DMS153 (cell line): ENCODE measurements around the gene ZSCAN2.
"Not testable (repeated sequence)": the region's sequence is repeated elsewhere in the genome, so short reads cannot be mapped to it uniquely, and the experiment has no call there.

Experiments
- DNase-seq: peaks from one replicate; lab custom pipeline; 2025; lab: John Stamatoyannopoulos, UW

The ZSCAN2 gene

DNA sequence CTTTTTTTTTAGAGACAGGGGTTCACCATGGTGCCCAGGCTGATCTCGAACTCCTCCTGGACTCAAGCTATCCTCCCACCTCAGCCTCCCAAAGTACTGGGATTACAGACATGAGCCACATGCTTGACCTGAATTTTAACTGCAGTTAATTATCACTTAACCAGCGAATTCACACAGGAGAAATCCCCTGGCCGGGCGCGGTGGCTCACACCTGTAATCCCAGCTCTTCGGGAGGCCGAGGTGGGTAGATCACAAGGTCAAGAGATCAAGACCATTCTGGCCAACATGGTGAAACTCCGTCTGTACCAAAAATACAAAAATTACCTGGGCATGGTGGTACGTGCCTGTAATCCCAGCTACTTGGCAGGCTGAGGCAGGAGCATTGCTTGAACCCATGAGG lies 41.1 kb downstream of the ZSCAN2 start:
- not testable (repeated sequence) for DNase-seq

DNA sequence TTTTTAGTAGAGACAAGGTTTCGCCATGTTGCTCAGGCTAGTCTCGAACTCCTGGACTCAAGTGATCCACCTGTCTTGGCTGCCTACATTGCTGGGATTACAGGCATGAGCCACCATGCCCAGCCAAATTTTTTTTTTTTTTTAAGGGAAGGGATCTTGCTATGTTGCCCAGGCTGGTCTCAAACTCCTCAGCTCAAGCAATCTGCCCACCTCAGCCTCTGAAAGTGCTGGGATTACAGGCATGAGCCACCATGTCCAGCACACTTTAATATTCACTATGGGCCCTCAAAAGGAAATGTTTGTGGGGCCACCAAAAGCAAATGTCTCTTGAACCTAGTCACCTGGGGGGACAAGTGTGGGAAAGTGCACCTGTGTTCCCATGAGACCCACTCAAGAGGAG lies 41.8 kb downstream of the ZSCAN2 start:
- not testable (repeated sequence) for DNase-seq

DNA sequence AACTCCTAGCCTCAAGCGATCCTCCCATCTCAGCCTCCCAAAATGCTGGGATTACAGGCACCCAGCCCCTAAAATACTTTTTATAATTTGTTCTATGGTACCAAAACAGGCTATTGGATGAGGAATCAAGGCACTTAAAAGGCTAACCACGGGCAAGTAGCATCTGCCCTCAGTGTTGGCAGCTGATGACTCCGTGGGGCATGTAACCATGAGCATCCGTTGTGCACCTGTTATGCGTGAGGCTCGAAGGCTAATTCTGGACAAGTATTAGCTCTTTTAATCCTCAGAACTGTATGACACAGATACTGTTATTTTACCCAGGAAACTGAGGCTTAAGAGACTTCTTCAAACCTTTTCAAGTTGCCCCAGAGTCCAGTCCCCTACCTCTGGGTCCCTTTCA lies 43.0 kb downstream of the ZSCAN2 start:
- no peak for DNase-seq

DNA sequence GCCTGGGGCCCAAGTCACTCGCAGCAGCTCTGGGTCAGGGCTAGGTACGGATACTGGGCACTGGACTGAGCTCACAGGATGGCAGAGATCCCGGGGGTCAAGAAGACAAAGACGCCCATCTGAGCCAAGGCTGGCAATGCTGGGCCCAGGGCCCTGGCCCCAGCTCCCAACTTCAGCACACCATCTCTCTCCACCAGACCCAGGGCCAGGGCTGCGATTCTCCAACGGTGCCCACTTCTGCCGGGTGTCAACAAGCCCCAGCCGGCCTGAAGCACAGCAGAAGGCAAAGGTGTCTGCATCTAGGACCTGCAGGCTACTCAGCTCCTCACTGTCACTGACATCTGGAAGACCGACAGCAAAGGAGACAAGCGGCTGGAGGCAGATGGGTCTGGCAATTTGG lies 44.7 kb downstream of the ZSCAN2 start:
- DNase-seq = no peak

DNA sequence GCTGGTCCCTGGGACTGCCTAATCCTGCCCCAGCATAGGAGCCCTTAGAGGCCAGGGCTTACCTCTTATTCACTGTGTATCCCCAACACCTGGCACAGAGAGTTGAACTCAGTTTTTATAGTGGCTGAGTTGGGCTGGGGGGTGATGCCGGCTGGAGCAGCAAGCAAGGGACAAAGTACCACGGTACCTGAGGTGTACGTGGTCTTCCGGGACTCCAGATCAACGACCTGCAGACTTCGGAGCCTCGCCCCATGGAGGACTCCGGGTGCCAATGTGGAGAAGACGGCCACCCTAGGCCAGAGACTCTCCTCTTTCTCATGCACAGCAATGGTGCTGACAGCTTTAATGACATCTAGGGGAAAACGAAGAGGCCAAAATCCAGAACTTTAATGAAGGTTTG lies 45.2 kb downstream of the ZSCAN2 start:
- DNase-seq = no peak

DNA sequence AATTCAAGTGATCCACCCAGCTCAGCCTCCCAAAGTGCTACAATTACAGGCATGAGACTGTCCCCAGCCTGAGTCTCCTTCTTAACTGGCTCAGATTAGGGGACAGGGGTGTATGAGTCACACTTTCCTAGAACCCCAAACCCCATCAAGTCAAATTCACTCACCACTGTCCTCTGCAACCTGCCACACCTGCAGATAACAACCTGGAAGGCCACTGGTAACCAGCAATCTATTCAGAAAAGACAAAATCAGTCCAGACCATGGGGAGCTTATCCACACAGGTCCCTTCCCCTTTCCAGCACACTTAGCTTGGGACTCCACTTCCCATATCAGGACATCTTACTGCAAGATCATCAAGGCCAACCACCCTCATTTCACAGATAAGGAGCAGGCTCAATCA lies 46.9 kb downstream of the ZSCAN2 start:
- no peak for DNase-seq

DNA sequence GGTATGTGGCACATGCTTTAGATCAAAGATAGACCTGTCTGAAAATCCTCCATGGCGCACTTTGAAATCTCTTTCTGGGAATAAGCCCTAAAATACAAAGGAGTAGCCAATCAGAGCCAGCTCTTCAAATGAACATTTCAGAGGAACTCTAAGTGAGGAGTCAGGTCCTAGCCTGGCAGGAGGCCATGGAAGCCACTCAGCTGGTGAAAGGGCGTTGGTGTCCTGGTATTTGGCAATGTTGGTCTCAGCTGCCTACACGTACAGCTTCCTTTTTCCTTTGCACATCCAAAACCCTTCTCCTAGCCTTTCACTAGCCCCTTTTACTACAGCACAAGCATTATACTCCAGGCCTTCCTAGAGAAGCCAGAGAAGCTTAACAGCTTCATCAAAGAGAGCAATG lies 47.7 kb downstream of the ZSCAN2 start:
- no peak for DNase-seq

DNA sequence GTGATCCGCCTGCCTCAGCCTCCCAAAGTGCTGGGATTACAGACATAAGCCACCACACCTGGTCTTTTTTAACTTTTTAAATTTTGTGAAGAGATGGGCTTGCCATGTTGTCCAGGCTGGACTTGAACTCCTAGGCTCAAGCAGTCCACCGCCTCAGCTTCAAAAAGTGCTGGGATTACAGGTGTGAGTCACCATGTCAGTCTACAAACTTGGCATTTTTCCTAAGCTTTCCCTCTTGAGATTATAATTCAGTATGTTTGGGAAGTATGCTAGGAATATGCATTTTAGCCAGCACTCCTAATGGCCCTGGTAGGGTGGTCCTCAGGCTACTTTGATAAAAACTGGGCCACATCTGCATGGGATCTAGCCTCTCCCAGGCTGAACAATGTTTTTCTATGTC lies 48.9 kb downstream of the ZSCAN2 start:
- DNase-seq = no peak

DNA sequence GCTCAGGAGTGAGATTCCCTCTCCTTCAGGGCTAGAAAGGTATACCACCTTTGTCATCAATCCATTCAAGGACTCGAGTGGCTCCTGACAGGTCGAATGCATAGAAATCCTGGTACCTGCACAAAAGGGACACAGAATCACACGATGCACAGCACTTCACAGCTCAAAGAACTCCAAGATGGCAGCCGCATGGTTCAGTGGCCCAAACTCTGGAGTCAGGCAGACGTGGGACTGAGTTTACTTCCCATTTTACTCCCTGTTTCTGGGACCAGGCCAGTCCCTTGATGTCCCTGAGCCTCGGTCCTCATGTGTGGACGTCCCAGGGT lies 52.7 kb downstream of the ZSCAN2 start:
- DNase-seq = no peak

DNA sequence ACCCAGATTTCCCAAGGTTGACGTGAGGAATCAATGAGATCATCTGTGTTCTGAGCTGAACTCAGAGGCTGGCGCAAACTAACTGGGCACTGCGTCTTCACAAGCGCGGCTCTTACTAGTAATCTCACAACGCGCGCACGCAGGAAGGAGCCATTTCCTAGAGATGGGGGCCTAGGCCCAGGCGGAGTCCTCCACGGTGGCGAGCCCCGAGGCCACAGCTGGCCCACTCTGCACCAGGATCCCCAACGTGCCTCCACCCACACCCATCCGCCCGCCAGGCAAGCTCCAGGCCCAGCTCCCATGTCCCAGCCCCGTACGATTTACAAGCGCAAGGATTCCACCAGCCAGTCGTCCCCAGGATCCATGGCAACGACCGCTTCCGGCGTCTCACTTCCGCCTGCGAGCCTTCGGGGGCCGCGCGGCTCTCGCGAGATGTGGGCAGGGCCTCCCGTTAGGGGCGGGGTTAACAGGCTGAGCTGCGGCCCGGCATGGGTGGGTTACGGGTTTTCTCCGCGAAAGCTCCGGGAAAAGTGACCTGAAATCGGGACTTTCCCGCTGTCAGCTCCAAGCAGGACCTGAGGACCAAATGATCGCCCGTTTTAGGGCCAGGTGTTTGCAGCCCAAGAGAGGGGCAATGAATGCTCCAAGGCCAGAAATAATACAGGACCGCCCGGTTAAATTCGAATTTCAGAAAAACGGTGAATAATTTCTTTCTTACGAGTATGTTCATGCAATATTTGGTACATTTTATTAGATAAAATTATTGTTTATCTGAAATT lies 53.3 kb downstream of the ZSCAN2 start, which contains the start of gene WDR73:
WDR73 (minus strand) TSS at position 374 of the 779 bp plus-strand sequence; CDS start at position 365, 9 bp downstream.
- peak; percentile 67 for DNase-seq

DNA sequence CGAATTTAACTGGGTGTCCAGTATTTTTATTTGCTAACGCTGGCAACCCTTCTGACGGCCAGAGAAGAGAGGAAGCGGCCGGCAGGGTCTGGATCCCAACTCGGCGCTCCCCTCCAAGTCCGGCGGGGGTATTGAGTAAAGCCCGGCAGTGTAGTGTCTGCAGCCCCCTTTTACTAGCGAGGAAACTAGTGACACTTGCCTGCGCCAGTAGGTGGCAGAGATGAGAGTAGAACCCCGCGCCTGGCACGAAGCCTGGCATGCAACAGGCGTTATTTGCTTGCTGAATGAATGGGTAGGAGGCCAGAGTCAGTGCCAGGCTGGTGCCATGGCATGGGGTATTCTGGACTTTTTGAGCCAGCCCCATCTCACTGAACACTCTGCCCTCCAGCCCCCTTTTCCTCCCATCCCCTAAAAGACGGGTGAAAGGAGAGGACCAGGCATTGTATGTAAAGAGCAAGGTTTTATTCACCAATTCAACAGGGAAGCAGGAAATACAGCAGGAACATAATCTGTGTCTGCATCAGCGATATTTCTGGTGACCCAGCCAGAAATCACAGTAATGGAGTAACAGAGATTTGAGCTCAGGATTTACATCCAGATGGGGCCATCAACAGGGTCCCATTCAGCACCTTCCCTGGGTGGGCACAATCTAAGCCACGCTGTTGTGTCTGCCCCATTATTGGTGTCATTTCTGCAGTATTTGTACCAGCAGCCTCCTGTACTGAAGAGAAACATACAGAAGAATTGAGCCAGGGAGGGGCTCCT lies 54.1 kb downstream of the ZSCAN2 start:
- DNase-seq = peak; percentile 47

DNA sequence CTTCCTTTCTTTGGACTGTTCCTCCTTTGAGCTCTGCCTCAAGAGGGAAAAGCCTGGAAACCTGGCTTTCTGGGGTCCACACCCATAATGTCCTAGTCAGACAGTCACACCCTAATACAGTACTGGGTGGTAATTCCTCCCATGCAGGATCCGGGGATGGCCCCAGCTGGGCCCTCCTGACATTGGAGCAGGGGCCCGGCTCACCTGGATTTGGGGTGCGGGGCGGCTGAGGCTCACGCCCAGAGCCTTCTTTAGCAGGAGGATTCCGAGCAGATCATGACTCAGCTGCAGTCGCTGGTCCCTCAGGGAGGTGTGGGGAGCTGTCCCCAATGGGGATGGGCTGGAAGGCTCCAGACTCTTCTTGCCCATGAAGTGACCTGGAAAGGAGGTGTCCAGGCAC lies 56.2 kb downstream of the ZSCAN2 start:
- no peak for DNase-seq

DNA sequence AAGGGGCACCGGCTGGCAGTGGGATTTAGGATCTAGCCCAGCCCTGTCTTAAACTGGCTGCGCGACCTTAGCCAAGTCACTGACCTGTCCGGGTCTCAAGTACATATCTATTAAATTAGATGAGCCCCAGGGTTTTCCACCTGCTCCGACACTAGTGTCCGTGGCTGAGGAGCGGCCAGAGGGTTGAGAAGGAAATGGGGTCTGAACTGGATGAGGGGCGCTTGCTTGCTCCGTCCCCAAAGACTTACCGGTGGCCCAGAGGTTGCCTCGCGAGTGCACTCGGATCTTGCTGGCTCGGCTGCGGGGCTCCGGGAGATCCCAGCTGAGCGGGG lies 56.9 kb downstream of the ZSCAN2 start:
- DNase-seq = no peak

DNA sequence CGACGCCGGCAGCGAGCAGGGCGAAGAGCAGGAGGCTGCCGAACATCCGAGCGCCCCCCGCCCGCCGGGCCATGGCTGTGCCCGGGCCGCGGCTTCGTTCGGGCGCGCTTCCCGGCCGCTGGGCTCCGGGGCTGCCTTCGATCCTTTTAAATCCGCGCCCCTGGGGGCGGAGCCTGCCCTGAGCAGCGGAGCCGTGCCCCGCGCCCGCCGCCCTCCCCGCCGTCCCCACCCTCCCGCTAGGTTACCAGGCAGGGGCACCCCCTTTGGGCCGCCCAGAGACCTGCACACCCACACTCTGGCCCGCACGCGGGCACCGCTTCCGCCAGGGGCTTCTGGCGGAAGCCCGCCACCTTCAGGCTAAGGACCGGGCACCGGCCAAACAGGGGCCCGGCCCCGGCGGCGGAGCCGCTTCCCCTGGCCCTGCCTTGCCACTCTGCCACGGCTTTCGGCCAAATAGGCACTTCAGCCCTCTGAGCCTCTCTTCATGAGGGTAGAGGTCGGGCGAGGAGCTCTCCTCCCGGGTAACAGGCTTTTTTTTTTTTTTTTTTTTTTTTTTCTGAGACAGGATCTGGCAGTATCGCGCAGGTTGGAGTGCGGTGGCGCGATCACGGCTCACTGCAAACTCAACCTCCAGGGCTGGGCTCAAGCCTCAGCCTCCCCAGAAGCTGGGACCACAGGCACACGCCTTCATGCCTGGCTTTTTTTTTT lies 57.4 kb downstream of the ZSCAN2 start, which contains the start of gene NMB:
NMB (minus strand) TSS at position 120 of the 708 bp plus-strand sequence; CDS start at position 73, 47 bp downstream.
- DNase-seq = peak; percentile 15

DNA sequence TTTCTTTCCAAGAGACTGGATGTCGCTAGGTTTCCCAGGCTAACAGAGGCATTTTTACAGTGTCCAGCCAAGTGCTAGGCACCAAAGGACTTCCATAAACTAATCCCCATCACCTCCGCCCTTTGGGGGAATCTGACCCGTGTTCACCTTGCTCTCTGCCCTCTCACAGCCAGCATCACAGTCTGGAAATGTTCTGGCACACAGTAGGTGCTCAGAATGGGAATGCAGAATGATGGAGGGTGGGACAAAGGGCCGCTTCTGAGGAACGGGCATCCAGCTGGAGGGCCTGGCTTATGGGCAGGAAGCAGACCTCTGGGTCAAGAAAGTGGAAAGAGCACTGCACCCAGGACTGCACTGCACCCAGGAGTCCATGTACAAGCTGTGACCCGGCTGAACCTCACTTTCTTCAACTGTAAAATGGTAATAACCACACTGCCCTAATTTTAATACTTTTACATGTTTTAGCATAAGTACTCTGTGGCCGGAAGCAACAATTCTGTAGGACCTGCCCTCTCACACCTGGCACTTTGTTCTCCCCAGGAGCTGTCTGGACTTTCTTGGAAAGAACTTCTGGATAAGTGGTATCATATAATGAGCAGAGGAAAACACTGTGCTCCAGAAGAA lies 58.1 kb downstream of the ZSCAN2 start:
- DNase-seq = no peak

DNA sequence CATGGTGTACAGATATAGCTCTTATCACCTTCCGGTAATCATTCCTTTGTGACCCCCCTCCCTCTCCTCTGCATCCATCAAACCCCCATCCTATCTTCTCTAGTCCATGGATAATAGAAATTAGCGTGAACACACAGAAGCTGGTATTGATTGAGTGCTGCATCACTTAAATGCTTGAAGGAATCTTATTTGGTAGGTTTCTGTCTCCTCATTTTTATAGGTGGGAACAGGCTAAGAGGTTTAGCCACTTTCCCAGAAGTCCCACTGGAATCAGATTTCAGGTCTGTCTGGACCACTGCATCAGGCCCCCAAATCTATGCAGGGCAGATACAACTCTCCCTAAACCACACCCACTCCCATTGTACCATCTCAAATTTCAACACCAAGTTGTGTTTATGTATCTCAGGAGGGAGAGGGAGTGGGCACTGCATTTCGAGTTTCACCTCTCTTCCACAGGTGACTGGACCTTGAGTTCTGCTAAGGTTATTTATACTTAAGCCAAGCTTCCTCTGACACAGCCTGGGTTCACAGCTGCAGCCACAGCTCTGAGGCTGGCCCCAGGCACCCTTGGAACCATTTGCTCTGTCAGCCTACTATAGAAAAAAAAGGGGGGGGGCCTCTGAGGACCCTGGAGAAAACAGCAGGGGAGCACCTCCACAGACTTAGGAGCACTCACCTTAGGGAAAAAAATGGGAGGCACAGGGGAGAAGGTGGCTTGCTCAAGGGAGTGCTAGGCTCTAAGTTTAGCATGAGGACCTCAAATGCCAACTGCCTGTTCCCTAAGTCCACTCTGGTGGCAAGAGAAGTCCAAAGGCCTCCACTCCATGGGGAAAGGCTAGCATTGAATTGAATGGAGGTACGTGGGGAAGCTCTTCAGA lies 59.3 kb downstream of the ZSCAN2 start:
- DNase-seq = no peak

DNA sequence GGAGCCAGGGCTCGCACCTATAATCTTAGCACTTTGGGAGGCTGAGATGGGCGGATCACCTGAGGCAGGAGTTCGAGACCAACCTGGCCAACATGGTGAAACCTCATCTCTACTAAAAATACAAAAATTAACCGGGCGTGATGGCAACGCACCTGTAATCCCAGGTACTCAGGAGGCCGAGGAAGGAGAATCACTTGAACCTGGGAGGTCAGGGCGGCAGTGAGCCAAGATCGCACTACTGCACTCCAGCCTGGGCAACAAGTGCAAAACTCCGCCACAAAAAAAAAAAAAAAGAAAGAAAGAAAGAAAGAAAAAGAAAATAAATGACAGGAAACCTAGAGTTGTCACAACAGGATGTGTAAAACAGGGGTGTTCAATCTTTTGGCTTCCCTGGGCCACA lies 60.2 kb downstream of the ZSCAN2 start:
- no peak for DNase-seq

DNA sequence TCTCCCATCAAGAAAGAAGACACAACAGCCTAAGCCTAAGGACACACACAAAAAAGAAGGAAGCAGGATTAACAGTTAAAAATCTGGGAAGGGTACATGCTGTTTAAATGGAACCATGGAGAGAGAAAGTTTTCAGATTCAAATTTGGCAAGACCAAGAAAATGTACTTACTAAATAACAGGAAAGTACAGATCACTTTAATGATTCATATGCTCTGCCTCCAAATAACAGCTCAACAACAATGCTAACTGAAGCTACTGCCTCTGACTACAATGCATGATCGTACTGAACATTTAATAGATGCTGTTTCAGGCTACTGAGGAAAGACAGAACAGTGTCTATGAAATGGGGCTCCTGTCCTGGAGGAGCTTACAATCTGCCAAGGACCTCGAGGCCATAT lies 65.6 kb downstream of the ZSCAN2 start:
- no peak for DNase-seq

DNA sequence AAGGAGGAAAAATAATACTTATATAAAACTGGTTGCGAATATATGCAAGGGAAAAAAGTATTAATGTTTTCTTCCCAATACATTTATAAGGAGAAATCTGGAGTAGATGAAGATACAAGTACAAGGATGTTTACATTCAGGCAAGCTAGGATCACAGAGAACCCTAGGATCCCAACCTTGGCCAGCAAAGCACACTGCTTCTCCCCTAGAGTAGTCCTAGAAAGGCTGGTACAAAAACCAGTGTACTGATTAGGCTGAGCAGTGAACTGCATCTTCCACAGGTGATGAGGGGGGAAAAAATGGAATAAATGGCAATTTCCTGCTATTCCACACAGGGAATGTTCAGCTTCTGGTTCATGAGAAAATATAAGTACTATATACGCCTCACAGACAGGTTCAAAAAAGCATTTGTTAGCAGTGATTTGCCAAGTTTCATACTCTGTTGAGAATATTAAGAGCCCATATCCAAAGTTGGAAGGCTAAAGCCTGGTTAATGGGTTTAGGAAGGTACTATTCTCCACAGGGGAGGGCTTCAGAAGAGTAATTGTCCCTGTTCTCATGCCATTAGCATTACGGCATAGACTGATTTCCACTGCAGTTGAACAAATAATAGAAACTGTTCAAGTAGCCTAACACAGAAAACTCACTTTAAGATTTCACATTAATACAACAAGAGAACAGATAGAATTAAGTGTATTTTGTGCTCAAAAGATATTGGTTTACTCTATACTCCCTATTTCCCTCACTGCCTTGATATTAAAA lies 67.6 kb downstream of the ZSCAN2 start:
- no peak for DNase-seq

DNA sequence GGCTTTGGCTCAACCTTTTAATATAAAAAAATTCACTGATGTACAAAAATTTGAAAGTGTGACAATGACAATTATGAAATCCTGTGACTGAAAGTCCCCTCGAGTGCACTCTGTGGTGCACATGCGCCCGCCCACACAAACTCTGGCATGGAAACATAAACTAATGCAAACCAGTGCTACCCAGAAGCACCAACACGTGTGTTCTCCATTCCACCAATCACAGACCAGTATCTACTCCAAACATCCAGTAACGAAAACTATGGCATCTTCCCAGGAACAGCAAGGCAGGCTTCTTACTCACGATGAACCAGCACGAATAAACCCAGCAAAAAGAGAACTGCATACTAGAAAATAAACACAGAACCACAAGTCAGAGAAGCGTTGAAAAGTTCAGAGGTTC lies 68.9 kb downstream of the ZSCAN2 start:
- DNase-seq = no peak

DNA sequence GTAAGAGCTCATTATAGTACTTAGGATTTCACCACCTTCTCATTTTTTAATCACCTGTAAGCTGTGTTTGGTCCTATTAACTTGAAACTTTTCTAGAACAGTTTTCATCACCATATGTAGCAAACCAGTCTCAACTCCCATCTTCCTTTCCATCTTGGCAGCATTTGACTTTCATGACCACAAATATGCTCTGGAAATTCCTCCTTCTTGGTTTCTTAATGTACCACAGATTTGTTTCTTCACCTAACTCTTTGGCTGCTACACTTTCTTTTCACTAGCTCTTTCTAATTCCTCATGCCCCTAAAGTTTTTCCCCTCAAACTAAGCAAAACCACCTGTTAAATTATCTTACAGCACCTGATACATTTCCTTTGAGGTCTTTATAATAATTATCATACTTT lies 70.4 kb downstream of the ZSCAN2 start:
- no peak for DNase-seq
